ENCODE measurements around the gene HNRNPF. TPM values are rescaled to one million over a fixed set of nuclear protein-coding genes. Genes with fewer than 3 reads are reported as not detected.

HNRNPF gene
- total and polyA plus RNA-seq, 4 donors: 79.1 to 237 (median 176) TPM

DNA sequence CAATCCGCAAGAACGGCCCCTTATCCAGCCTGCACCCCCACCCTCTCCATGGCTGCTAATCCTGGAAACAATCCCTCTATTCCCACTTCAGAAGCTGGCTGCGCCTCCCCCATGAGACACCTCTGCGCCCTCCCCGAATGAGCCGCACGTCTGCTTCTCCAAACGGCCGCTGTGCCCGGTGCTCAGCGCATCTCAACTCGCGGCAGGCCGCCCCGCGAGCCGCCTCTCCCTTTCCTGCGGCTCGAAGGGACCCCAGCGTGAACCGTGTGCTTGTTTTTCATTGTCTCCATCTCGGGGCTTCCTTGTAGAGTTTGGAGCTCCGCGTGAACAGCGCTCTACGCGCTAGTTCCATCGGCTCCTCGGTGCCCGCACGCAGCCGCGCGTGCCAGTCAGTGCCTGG lies 58.3 kb downstream of the HNRNPF start:
- H3K4me1 ChIP-seq (ENCODE audit: control insufficient read depth in 5 of 5, insufficient read depth in 5 of 5, low read length in 5 of 5): peaks cover 0 to 3% (median 0%) of the 10 kb centered on the region in 5 donors
- WGBS, 2 donors: 31 to 50% methylated on average over 34 of the region's 34 CpGs
- no peak for ATAC-seq (ENCODE audit: insufficient read depth, low FRiP score)
- H3K9ac ChIP-seq (ENCODE audit: insufficient read depth in 1 of 2, low read length in 2 of 2): peak overlapping the region in 1 of 2 donors; percentile 8
- no peak overlapping the region for H3K27ac ChIP-seq (ENCODE audit: low read depth in 1 of 2, low read length in 1 of 2)
- DNase-seq: no peak
- peaks cover 0 to 6% (median 2%) of the 10 kb centered on the region in 3 donors for H3K27me3 ChIP-seq (ENCODE audit: control insufficient read depth in 3 of 3, insufficient read depth in 3 of 3, low read length in 2 of 3)
- H3K36me3 ChIP-seq (ENCODE audit: control insufficient read depth in 4 of 4, insufficient read depth in 4 of 4, low read length in 4 of 4): no peaks in the 10 kb centered on the region
- TF ChIP-seq, protein P1, sequence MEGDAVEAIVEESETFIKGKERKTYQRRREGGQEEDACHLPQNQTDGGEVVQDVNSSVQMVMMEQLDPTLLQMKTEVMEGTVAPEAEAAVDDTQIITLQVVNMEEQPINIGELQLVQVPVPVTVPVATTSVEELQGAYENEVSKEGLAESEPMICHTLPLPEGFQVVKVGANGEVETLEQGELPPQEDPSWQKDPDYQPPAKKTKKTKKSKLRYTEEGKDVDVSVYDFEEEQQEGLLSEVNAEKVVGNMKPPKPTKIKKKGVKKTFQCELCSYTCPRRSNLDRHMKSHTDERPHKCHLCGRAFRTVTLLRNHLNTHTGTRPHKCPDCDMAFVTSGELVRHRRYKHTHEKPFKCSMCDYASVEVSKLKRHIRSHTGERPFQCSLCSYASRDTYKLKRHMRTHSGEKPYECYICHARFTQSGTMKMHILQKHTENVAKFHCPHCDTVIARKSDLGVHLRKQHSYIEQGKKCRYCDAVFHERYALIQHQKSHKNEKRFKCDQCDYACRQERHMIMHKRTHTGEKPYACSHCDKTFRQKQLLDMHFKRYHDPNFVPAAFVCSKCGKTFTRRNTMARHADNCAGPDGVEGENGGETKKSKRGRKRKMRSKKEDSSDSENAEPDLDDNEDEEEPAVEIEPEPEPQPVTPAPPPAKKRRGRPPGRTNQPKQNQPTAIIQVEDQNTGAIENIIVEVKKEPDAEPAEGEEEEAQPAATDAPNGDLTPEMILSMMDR (IDR thresholded peaks at IDR 0.05; ENCODE audit: control extremely low read depth, extremely low read depth): no peak
- no peak overlapping the region for H3K4me3 ChIP-seq
- no peaks in the 10 kb centered on the region for H3K9me3 ChIP-seq (ENCODE audit: control insufficient read depth in 4 of 4, insufficient read depth in 3 of 4, low read length in 3 of 4)

DNA sequence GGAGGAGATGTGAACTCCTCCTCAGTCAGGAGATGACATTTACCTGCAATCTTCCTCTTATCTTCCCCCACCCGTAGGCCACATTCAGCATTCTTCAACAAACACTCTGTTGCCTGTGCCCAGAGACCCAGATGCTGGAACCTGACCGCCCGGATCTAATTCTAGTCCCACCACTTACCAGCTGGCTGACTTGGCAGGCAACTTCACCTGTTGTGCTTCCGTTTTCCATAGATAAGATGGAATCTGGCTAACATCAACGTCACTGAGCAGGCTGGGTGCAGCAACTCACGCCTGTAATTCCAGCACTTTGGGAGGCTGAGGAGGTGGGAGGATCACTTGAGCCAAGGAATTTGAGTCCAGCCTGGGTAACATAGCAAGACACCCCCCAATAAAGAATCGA lies 58.8 kb downstream of the HNRNPF start:
- 55 to 77% methylated on average over 7 of the region's 7 CpGs for WGBS, 2 donors
- Histone ChIP-seq H3K9me3 (ENCODE audit: control insufficient read depth in 4 of 4, insufficient read depth in 3 of 4, low read length in 3 of 4) (no peaks in the 10 kb centered on the region), H3K27ac (ENCODE audit: low read depth in 1 of 2, low read length in 1 of 2) (no peak overlapping the region), H3K27me3 (ENCODE audit: control insufficient read depth in 3 of 3, insufficient read depth in 3 of 3, low read length in 2 of 3) (peaks cover 0 to 6% (median 2%) of the 10 kb centered on the region in 3 donors), H3K36me3 (ENCODE audit: control insufficient read depth in 4 of 4, insufficient read depth in 4 of 4, low read length in 4 of 4) (no peaks in the 10 kb centered on the region), H3K4me3 (no peak overlapping the region), H3K9ac (ENCODE audit: insufficient read depth in 1 of 2, low read length in 2 of 2) (no peak overlapping the region), H3K4me1 (ENCODE audit: control insufficient read depth in 5 of 5, insufficient read depth in 5 of 5, low read length in 5 of 5) (peaks cover 0 to 3% (median 0%) of the 10 kb centered on the region in 5 donors)
- DNase-seq (peak; percentile 30 to 73 (median 59)), ATAC-seq (ENCODE audit: insufficient read depth, low FRiP score) (no peak)
- TF ChIP-seq, protein P1 (IDR thresholded peaks at IDR 0.05; ENCODE audit: control extremely low read depth, extremely low read depth): no peak

DNA sequence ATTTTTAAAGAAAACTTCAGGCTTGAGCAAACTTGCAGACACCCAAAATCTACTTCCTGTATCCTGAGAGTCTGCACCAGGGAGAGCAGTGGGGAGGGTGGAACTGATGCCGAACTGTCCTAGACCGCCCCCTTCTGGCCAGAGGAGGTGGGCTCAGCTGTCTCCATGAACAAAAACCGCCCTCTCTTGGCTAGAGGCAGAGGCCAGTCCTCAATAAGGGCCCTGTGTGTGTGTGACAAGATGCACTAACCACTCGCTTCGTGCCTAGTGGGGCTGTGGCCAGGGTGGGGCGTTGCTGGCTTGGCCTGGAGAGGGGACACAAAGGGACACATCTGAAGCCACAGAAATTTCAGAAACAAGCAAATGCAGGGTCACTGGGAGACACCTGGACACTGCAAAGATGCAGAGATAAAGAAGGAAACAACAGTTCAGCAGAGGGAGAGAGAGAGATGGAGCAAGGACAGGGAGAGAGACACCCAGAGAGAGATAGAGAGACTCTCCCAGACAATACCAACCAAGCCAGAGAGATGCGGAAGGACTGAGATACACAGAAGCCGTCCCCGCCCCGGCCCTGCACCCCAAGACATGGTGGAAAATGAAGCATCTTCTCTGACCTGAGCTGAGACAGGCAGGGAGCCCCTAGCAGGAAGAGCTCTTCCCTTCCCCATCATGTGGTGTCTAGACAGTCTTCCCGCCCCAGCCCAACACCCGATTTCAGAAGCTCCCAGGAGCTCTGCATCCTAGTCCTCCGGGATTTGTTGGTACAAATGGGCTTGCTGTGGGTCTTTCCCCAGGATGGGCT lies 60.3 kb downstream of the HNRNPF start:
- peak; percentile 99 for ATAC-seq (ENCODE audit: insufficient read depth, low FRiP score)
- peak; percentile 89 to 93 (median 90) for DNase-seq
- Histone ChIP-seq H3K4me3 (no peak overlapping the region), H3K9me3 (ENCODE audit: control insufficient read depth in 4 of 4, insufficient read depth in 3 of 4, low read length in 3 of 4) (no peaks in the 10 kb centered on the region), H3K36me3 (ENCODE audit: control insufficient read depth in 4 of 4, insufficient read depth in 4 of 4, low read length in 4 of 4) (no peaks in the 10 kb centered on the region), H3K9ac (ENCODE audit: insufficient read depth in 1 of 2, low read length in 2 of 2) (no peak overlapping the region), H3K4me1 (ENCODE audit: control insufficient read depth in 5 of 5, insufficient read depth in 5 of 5, low read length in 5 of 5) (peaks cover 0 to 3% (median 0%) of the 10 kb centered on the region in 5 donors), H3K27ac (ENCODE audit: low read depth in 1 of 2, low read length in 1 of 2) (no peak overlapping the region), H3K27me3 (ENCODE audit: control insufficient read depth in 3 of 3, insufficient read depth in 3 of 3, low read length in 2 of 3) (peaks cover 0 to 6% (median 2%) of the 10 kb centered on the region in 3 donors)
- 54 to 56% methylated on average over 13 of the region's 13 CpGs for WGBS, 2 donors
- TF ChIP-seq, protein P1 (IDR thresholded peaks at IDR 0.05; ENCODE audit: control extremely low read depth, extremely low read depth): peak; percentile 89

Data from lung (tissue), 12 donors.